HTERT RPE-1 (cell line): ENCODE results near the gene GPER1.

Experiments
- in situ Hi-C: fragments of 300-500 bp; cut with MboI; formaldehyde crosslinking; loops from 4 replicates; pipeline ENCODE4 v1.14.3; 2020; ENCODE audit warnings: low sequenced_read_pairs

The GPER1 gene

DNA sequence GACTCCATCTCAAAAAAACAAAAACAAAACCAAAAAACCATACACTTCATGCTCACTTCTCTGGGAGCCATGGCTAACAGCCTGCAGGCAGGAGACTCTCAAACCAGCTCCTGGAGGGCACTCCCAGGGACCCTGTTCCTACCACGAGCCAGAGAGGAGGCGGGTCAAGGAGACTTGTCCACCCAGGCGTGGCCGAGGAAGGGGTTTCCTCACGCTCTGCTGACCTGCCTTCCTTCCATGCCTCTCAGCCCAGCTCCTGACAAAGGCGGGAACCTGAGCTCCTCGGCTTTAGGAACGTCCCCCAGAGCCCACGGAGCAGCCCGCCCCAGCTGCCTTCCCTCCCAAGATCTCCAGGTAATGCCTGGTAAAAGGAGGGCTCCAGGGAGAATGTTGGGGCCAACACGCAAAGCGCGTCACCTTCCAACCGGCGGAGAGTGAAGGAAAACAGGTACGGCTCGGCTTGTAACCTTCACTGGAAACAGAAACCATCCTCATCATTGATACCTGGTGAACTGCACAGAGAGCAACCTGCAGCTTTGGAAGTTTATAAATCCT is 34.0 kb upstream of the GPER1 start:
- in situ Hi-C loops = no loop called here

DNA sequence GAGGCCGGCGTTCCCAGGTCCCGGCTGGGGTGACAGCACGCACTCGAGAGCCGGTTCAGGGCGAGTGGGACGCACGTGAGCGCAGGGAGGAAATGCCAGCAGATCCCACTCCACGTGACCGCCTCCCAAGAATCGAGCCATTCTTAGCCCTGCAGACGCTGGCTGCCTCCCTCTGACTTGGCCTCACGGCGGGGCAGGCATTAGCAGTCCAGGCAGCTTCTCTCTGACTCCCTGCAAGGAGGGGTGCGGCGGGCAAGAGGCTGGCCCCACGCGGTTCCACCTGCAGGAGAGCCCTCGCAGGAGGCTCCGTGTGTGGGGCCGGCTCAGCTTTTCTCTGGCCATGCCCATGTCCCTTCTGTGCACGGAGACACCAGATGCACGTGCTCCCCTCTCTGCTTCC is 33.5 kb upstream of the GPER1 start:
- in situ Hi-C loops = no loop called here

DNA sequence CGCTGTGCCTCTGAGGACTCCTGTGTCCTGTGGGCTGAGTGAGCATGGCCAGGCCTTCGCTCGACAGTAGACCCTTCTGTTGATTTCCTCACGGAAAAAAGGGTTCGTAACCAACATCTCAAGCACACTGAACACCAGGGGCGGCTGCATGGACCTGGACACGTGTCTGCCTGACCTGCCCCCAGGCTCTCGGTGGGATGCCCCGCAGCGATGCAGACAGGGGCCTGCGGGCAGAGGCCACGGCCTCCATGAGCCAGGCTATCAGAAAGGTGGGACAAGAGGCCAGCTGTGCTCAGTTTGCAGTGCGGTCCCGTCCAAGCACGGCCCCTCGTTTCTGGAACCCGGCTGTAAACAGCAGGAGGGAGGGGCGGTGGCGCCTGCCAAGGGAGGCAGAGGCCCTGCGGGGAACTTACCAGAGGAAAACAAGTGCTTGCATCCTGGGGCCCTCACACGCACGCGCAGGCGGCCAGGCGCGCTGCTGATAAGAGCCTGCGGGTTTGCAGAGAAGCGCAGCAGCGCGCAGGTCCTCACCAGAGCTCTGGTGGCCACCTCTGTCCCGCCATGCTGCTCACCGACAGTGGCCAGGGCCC is 33.0 kb upstream of the GPER1 start:
- in situ Hi-C loops = no loop called here

DNA sequence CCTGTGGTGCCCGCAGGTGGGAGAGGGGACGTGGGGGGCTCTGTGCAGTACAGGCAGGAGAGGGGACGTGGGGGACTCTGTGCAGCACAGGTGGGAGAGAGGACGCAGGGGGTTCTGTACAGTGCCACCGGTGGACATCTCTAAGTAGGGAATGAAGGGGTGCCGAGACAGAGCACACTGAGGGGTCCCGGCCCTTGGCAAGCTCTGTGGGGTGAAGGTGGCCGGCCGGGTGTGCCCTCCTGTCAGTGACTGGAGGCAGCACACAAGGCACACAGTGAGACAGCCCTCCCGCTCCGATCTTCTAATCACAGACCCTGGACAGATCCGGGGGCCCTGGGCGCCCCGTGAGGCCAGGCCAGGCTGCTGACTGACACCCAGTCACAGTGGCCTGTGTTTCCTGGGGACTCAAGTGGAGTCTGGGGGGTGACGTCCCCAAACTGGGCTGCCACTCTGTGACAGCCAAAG is 32.4 kb upstream of the GPER1 start:
- in situ Hi-C loops = no loop called here

DNA sequence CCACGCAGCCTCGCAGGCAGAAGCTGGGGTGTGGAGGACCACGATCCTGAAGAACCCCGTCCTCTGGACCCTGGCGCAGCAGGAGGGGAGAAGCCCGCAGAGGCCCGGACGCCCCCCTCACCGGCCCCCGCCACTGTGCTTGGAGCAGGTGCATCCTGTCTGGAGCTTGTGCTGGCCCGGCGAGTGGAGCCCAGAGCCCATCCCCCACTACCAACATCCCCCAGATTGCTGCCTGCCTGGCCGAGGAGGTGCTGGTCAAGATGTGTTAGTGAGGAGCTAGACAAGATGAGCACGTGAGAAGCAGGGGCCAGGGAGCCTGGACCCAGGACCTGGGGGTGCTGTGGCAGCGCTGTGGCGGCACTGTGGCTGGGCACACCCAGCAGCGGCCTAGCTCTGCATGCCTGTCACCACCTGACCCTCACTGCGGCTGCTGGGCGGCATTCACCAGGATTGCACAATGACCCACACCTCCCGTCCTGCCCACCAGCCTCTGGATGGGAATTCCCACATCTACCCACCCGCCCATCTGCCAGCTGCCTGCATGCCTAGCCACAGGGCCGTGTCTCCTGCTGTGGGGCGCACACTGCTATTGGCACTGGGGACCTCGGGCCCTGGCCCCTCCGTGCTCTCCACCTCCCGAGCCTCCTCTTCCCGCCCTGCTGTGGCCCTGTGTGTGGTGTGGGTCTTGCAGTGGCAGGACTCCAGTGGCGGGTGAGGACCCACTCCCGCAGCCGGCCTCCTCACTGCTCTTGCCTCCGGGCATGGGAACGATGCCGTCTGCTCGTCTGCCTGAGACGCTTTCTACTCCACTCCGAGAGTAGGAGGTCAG is 31.7 kb upstream of the GPER1 start:
- in situ Hi-C loops = no loop called here

DNA sequence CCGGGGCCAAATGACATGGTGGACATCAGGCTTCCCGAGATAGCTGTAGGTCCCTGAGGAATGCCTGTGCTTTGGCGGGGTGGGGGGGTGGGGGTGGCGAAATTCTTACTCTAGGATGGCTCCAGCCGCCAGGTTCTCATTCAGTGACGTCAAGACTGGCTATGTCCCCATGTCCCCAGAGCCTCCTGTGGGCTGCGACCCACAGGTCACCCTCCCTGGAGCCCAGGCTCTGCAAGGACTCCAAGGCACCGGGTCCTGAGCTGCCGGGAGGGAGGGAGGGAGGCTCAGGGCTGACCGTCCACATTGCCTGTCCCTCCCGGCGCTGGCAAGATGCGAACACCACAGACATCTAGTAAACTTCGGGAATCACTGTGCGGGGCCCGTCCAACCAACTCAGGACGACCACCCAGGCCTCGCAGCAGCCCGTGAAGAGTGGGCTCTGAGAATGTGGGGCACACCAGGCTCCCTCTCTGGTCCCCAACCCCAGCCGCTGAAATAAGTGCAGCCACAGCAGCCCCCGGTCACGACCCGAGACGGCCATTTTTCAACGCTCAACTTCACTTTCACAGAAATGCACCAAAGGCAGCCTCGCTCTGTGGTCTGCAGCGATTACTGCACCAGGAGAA is 31.0 kb upstream of the GPER1 start:
- in situ Hi-C loops = no loop called here

DNA sequence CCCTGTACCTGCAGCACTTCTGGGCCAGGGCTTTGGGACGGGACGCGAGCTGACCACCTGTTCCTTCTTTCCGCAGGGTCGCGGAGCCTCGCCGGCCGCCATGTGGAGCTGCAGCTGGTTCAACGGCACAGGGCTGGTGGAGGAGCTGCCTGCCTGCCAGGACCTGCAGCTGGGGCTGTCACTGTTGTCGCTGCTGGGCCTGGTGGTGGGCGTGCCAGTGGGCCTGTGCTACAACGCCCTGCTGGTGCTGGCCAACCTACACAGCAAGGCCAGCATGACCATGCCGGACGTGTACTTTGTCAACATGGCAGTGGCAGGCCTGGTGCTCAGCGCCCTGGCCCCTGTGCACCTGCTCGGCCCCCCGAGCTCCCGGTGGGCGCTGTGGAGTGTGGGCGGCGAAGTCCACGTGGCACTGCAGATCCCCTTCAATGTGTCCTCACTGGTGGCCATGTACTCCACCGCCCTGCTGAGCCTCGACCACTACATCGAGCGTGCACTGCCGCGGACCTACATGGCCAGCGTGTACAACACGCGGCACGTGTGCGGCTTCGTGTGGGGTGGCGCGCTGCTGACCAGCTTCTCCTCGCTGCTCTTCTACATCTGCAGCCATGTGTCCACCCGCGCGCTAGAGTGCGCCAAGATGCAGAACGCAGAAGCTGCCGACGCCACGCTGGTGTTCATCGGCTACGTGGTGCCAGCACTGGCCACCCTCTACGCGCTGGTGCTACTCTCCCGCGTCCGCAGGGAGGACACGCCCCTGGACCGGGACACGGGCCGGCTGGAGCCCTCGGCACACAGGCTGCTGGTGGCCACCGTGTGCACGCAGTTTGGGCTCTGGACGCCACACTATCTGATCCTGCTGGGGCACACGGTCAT is 30.3 kb upstream of the GPER1 start:
- in situ Hi-C loops = no loop called here

DNA sequence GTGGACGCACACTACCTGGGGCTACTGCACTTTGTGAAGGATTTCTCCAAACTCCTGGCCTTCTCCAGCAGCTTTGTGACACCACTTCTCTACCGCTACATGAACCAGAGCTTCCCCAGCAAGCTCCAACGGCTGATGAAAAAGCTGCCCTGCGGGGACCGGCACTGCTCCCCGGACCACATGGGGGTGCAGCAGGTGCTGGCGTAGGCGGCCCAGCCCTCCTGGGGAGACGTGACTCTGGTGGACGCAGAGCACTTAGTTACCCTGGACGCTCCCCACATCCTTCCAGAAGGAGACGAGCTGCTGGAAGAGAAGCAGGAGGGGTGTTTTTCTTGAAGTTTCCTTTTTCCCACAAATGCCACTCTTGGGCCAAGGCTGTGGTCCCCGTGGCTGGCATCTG is 29.6 kb upstream of the GPER1 start:
- in situ Hi-C loops = no loop called here

DNA sequence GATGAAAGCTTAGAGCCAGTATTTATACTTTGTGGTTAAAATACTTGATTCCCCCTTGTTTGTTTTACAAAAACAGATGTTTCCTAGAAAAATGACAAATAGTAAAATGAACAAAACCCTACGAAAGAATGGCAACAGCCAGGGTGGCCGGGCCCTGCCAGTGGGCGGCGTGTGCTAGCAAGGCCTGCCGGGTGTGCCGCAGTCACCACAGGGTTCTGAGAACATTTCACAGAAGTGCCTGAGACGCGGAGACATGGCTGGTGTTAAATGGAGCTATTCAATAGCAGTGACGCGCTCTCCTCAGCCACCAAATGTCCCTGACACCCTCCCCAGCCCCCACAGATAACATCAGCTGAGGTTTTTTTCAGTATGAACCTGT is 29.1 kb upstream of the GPER1 start:
- in situ Hi-C loops = no loop called here

DNA sequence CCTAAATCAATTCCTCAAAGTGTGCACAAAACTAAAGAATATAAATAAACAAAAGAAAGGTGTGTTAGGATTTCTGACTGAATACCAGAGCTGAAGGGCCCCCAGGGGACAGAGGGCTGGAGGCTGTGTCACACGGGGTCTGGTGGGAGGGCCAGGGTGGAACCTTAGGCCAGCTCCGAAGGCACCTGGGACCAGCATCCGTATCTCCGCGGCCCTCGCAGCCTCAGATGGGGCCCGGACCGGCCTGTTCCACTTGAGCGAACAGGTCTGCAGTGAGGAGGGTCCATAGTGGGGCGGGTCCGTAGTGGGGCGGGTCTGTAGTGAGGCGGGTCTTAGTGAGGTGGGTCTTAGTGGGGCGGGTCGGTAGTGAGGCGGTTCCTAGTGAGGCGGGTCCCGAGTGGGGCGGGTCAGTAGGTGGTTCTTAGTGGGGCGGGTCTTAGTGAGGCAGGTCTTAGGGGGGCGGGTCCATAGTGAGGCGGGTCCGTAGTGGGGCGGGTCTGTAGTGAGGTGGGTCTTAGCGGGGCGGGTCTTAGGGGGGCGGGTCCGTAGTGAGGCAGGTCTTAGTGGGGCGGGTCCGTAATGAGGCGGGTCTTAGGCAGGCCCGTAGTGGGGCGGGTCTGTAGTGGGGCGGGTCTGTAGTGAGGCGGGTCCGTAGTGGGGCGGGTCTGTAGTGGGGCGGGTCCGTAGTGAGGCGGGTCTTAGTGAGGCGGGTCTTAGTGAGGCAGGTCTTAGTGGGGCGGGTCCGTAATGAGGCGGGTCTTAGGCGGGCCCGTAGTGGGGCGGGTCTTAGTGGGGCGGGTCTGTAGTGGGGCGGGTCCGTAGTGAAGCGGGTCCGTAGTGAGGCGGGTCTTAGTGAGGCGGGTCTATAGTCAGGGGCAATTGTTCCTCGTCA is 28.5 kb upstream of the GPER1 start:
- in situ Hi-C loops = no loop called here

DNA sequence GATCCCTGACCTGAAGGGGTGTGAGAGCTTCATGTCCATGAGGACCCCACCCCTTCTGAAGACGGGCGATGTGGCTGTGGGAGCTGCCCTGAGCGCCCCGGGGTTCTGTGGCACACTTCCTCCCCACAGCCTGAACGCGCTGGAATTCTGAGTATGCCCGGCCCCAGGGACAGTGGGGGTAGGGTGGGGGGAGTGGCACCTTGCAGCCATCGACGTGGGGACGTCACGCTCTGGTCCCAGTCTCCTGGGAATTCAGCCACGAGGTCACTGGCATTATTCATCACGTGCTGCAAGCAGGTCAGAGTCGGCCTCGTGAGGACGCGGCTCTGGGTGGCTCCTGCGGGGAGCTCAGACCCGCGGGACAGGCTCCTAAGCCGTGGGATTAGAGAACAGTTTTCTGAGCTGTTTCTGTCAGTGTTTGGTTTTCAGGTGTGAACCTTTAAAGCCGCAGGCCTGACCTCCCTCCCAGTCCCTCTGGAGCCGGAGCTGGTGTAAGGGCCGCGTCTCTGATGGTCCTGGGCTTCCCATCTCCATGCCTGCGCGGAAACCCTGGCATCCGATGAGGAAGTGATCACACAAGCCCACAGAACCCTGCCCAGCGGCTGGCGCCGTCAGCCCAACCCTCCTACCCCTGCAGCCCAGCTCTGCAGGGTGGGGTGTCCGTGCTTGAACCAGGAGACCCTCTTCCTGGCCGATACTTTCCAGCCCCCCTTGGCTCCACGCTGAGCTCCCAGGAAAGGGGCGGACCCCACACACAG is 27.4 kb upstream of the GPER1 start:
- in situ Hi-C loops = no loop called here

DNA sequence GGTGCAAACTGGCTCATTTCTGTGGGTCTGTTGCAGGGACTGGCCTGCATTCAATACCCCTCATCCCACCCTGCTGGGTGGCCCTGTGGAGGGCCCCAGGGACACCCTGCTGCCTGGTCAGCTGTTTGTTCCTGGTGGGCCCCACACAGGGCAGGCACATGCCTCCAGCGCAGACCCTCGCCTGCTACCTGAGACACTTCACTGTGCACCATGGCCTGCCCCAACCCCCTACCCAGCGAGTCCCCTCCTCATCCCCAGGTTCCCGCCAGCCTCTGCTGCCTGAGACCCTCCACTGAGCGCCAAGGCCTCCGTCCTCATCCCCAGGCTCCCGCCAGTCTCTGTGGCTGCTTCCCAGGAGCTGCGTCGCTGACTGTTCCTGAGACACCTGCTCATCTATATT is 26.7 kb upstream of the GPER1 start:
- in situ Hi-C loops = no loop called here

DNA sequence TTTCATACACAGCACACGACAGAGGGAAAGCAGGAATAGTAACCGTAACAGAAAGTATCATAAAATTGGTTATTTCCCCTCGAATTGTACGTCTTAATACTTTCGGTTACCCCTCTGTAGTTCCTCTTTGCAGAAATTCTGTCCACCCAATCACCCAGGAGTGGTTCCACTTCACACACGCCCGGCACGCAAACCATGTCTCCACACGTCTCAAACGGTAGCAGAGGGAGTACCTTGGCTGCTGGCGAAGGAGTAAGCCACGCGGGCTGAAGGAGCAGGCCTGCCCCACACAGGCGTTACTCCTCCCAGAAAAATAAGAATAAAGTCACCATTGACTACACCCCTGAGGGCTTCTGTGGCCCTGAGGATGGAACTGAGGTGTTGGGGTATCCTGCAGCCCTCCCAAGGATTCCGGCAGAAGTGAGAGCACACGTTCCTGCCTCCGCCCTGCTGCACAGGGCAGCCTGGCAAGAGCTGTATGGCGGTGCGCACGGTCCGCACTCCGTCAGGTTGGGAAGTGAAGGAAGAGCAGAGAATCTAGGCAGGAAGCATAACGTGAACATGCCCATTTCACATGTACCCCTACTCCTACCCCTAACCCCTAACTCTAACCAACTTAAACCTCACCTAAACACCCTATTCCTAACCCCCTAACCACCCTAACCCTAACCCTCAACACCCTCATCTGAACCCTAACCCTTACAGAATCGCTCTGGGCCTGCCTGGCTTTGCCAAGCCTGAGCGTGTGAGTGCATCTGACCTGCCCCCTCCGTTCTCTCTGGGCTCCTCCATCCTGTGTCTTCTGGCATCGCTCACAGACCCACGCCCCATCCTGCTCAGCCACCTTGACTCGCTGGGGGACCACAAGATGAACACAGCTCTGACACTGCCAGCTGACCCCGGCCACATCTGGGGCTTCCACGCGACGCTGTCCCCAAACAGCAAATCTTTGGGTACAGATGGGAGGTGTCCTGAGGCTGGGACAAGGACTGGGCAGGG is 25.3 kb upstream of the GPER1 start:
- in situ Hi-C loops = no loop called here

DNA sequence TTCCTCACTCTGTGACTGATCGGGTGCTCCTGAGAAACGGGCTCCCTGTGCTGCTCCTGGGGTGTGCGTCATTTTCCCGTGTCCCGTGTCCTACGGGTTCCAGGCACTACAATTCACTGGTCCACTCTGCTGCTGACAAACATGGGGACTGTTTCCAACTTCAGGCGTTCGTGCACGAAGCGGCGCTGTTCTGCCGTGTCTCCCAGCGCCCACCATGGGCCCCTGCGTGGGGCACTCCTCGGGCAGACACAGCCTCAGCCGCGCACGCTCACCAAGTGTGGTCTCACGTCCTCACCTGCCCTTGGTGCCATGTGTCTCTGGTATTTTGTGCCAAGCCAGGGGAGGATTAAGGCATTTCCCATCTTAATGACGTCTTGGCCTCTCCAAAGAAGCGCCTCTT is 24.6 kb upstream of the GPER1 start:
- in situ Hi-C loops = no loop called here

DNA sequence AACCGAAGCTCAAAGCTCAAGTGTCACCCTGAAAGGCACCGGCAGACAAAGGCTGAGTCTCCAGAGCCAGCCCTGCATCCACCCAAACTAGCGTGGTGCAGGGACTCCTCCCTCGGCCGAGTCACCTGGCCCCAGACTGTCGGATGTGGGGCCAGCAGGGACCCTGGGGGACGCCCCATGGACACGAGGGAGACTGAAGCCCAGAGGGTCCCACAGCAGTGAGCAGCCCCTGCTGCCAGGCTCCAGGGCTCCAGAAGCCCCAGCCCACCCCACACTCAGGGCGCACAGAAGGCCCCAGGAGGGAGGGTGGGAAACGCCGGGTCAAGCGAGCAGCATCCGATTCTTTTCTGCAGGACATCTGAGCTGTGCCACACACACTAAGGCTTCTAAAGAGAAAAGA is 23.3 kb upstream of the GPER1 start:
- in situ Hi-C loops = no loop called here

DNA sequence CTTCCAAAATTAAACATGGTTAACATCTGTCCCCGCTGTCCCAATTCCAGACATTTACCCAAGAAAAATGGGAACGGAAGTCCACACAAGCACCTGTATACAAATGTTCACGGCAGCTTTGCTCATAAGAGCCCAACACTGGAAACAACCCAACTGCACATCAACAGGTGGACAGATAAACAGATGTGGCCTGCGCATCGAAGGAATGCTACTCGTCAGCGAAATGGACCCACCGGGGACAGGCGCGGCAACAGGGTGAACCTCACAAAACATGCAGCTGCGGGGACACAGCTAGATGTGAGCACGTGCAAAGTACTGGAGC is 22.7 kb upstream of the GPER1 start:
- in situ Hi-C loops = no loop called here

DNA sequence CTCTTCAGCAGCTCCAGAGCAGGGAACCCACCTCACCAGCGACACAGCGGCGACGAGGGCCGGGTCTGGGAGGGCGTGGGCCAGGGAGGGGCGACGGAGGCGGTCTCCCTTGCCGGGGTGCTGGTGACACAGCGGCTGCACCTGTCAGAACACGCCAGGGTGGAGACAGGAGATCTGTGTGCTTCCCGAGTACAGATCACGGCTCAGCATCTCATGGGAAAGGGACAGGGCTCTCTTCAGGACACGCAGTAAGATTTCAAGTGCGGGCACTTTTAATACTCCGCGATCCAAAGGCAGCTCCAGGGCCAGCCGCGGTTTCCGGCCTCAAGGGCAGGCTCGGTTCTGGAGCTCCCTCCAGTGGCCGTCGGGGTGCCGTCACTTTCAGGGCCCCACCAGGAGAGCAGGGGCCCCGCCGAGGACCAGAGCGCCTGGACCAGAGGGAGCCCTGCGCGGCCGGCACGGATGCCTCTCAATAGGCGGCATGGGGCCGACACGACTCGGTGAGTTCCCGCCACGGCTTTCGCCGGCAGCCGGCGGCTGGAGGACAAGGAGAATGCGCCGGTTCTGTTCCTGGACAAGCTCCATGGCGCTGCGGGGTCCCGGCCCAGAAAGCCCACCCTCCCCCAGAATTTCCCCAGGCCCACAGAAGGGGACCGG is 22.2 kb upstream of the GPER1 start:
- in situ Hi-C loops = no loop called here

DNA sequence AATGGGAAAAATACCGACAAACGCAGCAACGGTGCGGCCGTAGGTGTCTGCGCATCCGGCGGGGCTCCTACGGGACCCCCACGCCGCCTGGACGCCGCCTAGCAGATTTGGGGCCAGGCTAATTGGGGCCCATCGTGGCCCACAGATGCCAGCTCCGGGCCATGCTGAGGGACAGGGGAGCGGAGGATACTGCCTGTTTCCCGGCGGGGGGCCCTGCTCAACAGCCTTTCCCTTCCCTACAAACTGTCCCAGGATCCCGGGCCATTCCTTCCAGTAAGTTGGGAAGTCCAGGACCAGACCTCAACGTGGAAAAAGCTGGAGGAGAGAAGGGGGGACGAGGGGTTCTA is 21.7 kb upstream of the GPER1 start:
- in situ Hi-C loops = no loop called here
